B cell (primary cell): Measurements from ENCODE around the gene MFN2. TPM values are rescaled to one million over a fixed set of nuclear protein-coding genes. Genes with fewer than 3 reads are reported as not detected.

ENCODE experiments used
- ATAC-seq: fragments of 200-7000 bp; cut with Tn5 transposase; one replicate; pipeline ENCODE4 v1.10.0; 2021; ENCODE audit warnings: low read depth, mild to moderate bottlenecking, moderate number of reproducible peaks, moderate library complexity
- CTCF ChIA-PET: fragments of 350-600 bp; sonication (Branson Sonifier 250); formaldehyde crosslinking; loops from one replicate; lab custom pipeline; 2021; ENCODE audit warnings: antibody characterized with exemption, inconsistent platforms; lab: Charles Lee
- POLR2A ChIA-PET: fragments of 350-600 bp; sonication (Branson Sonifier 250); formaldehyde crosslinking; loops from one replicate; lab custom pipeline; 2021; ENCODE audit warnings: antibody characterized with exemption; lab: Charles Lee
- DNase-seq: peaks from one replicate; pipeline ENCODE4 v3.0.0; 2013
- H2AFZ ChIP-seq: 2 replicates; pipeline ENCODE4 v1.6.1; 2012; ENCODE audit warnings: mild to moderate bottlenecking, low read depth, low read length; ENCODE audit not compliant: insufficient read depth, poor library complexity, severe bottlenecking
- H3K27ac ChIP-seq, 2 donors: 1 replicate in 1 of 2; 2 replicates in 1 of 2; pipeline ENCODE4 v1.5.1; 2012 to 2013; ENCODE audit warnings: low read length in 2 of 2, mild to moderate bottlenecking in 2 of 2, moderate library complexity in 1 of 2
- H3K27me3 ChIP-seq, 4 experiments: fragments of 200-600 bp in 1 of 4; sonication (generic) in 1 of 4; replicated peaks in 1 of 4; 1 replicate in 2 of 4; 2 replicates in 2 of 4; pipeline versions ENCODE4 v1.6.1 to v1.7.0; 2013 to 2016; ENCODE audit warnings: low read length in 3 of 4, mild to moderate bottlenecking in 2 of 4, mixed read lengths in 1 of 4, moderate library complexity in 1 of 4; ENCODE audit not compliant: insufficient read depth in 4 of 4, control insufficient read depth in 3 of 4; ENCODE audit errors: control extremely low read depth in 1 of 4
- H3K36me3 ChIP-seq, 2 experiments: replicated peaks in 1 of 2; 1 replicate in 1 of 2; 2 replicates in 1 of 2; pipeline versions ENCODE4 v1.6.1 to v1.7.1; 2013; ENCODE audit warnings: low read length in 1 of 2; ENCODE audit not compliant: insufficient read depth in 2 of 2, control insufficient read depth in 1 of 2; ENCODE audit errors: control extremely low read depth in 1 of 2, extremely low read depth in 1 of 2
- H3K4me1 ChIP-seq, 2 donors: fragments of 200-600 bp in 1 of 2; sonication (generic) in 1 of 2; 1 replicate in 1 of 2; 2 replicates in 1 of 2; pipeline versions ENCODE4 v1.5.1 to v1.6.1; 2013 to 2017; ENCODE audit warnings: low read length in 2 of 2; ENCODE audit not compliant: control insufficient read depth in 2 of 2, insufficient read depth in 2 of 2
- H3K4me2 ChIP-seq: replicated peaks from 2 replicates; pipeline ENCODE3; 2012; ENCODE audit warnings: mild to moderate bottlenecking, low read depth, low read length; ENCODE audit not compliant: poor library complexity, severe bottlenecking
- H3K4me3 ChIP-seq, 5 experiments: fragments of 200-600 bp in 1 of 5; sonication (generic) in 1 of 5; 1 replicate in 3 of 5; 2 replicates in 2 of 5; pipeline versions ENCODE4 v1.5.1 to v1.7.0; 2011 to 2016; ENCODE audit warnings: low read length in 4 of 5, mild to moderate bottlenecking in 4 of 5, low read depth in 2 of 5, control low read depth in 1 of 5, moderate library complexity in 1 of 5; ENCODE audit not compliant: insufficient read depth in 1 of 5; ENCODE audit errors: control extremely low read depth in 1 of 5, extremely low read depth in 1 of 5
- H3K79me2 ChIP-seq: fragments of 200-600 bp; sonication (generic); one replicate; pipeline ENCODE4 v1.6.0; 2016; ENCODE audit warnings: low read length; ENCODE audit not compliant: control insufficient read depth, insufficient read depth
- H3K9ac ChIP-seq: fragments of 200-600 bp; sonication (generic); 2 replicates; pipeline ENCODE4 v1.6.1; 2017; ENCODE audit warnings: mild to moderate bottlenecking, low read length, moderate library complexity
- H3K9me3 ChIP-seq, 3 donors: one replicate each; pipeline versions ENCODE4 v1.6.1 to v1.7.1; 2013; ENCODE audit warnings: low read length in 2 of 3; ENCODE audit not compliant: control insufficient read depth in 2 of 3, insufficient read depth in 1 of 3; ENCODE audit errors: control extremely low read depth in 1 of 3
- H4K20me1 ChIP-seq: 2 replicates; pipeline ENCODE4 v1.6.0; 2012; ENCODE audit warnings: mild to moderate bottlenecking, low read length; ENCODE audit not compliant: insufficient read depth, control insufficient read depth, poor library complexity, severe bottlenecking
- H3K27ac Mint-ChIP-seq: one replicate; pipeline ENCODE4 v1.8.0; 2021; ENCODE audit warnings: mixed read lengths
- H3K27me3 Mint-ChIP-seq: one replicate; pipeline ENCODE4 v1.8.0; 2021; ENCODE audit warnings: mixed read lengths
- H3K4me1 Mint-ChIP-seq: one replicate; pipeline ENCODE4 v1.8.0; 2021; ENCODE audit warnings: mixed read lengths
- H3K4me3 Mint-ChIP-seq: one replicate; pipeline ENCODE4 v1.8.0; 2021; ENCODE audit warnings: mixed read lengths
- H3K9me3 Mint-ChIP-seq: one replicate; pipeline ENCODE4 v1.8.0; 2022; ENCODE audit warnings: mixed read lengths; ENCODE audit not compliant: insufficient read depth
- CTCF ChIP-seq: fragments of 200-600 bp; IDR thresholded peaks from one replicate; pipeline ENCODE4 v1.8.0; 2022; ENCODE audit warnings: antibody characterized with exemption, mild to moderate bottlenecking
- WGBS: methylation state at CpG from one replicate; pipeline ENCODE4 v1.1.5; 2013; ENCODE audit warnings: missing lambda C conversion rate; ENCODE audit not compliant: insufficient coverage; 5-methylcytosine and 5-hydroxymethylcytosine counted together
- intact Hi-C: fragments of 100-400 bp; cut with micrococcal nuclease; formaldehyde crosslinking; loops from one replicate; pipeline ENCODE4 v1.10.0; 2022
- polyA plus RNA-seq: library from polyadenylated mRNA; depleted of rRNA; stranded (reverse); fragments of >200 nt; gene quantifications from 2 replicates; pipeline ENCODE4 v1.2.3, GENCODE V29; 2012
- total RNA-seq, 2 donors: library from RNA; stranded (reverse); fragments of 120-200 nt in 1 of 2; gene quantifications; 1 replicate in 1 of 2; 2 replicates in 1 of 2; pipeline versions ENCODE4 v1.2.3 to v1.2.4, GENCODE V29; 2013 to 2022

The MFN2 gene
- total and polyA plus RNA-seq, 2 donors (not counting 1 experiment from before 2014, with no cell fraction given) = 24.0 to 50.0 TPM

GRCh38 chr1:12029720-12030339 is 49.6 kb downstream of the MFN2 start:
- peaks cover 0 to 41% of the 10 kb centered on the region in 2 experiments for H3K36me3 ChIP-seq
- H3K4me3 ChIP-seq = no peak overlapping the region
- H3K27ac ChIP-seq = no peak overlapping the region
- H3K9me3 ChIP-seq = no peaks in the 10 kb centered on the region
- ATAC-seq = peak; percentile 93
- H3K27me3 ChIP-seq = no peaks in the 10 kb centered on the region
- ChIA-PET CTCF (interaction anchor here (0.8 to 2.7 kb wide), 6 partner anchors 9 to 191 kb away, joined by 3 to 13 read pairs (median 6); no protein-coding TSS in a partner anchor), POLR2A (interaction anchor here (0.6 to 1.1 kb wide), 4 partner anchors 10 to 132 kb away, joined by 3 to 10 read pairs (median 5); partner anchors contain the start of gene MIIP)
- intact Hi-C loops = loop anchor here (2.0 kb wide), 1 partner anchor 29 kb away; no protein-coding TSS in a partner anchor
- Mint-ChIP-seq H3K4me1 (peaks cover 16% of the 10 kb centered on the region), H3K27ac (no peak overlapping the region), H3K27me3 (no peaks in the 10 kb centered on the region), H3K4me3 (no peak overlapping the region), H3K9me3 (no peaks in the 10 kb centered on the region)
- WGBS = 70% methylated on average over 30 of the region's 32 CpGs
- DNase-seq = peak; percentile 43
- H3K9ac ChIP-seq = no peak overlapping the region
- H3K79me2 ChIP-seq = no peaks in the 10 kb centered on the region
- H4K20me1 ChIP-seq = no peaks in the 10 kb centered on the region
- peak overlapping the region; percentile 2 for H3K4me2 ChIP-seq
- no peak for TF ChIP-seq CTCF
- no peak overlapping the region for H2AFZ ChIP-seq
- peaks cover 4 to 10% of the 10 kb centered on the region in 2 donors for H3K4me1 ChIP-seq
